Right lung (tissue), 5 donors: ENCODE measurements around the gene CPEB2. TPM values are rescaled to one million over a fixed set of nuclear protein-coding genes. Genes with fewer than 3 reads are reported as not detected.
A peak's percentile ranks its signal among the peaks of the same experiment; 100 is the strongest.
"Not testable (repeated sequence)": the region's sequence is repeated elsewhere in the genome, so short reads cannot be mapped to it uniquely, and the experiment has no call there.

Experiments used
- DNase-seq, 2 donors: peaks; one replicate each; pipeline ENCODE4 v3.0.0-alpha.2; 2013
- polyA plus RNA-seq, 5 donors: library from polyadenylated mRNA; unstranded; fragments of 120-200 nt; gene quantifications; one replicate each; pipeline versions ENCODE4 v1.2.1 to v1.2.3, GENCODE V29; 2013; ENCODE audit warnings: inconsistent platforms in 1 of 5, low replicate concordance in 1 of 5; ENCODE audit not compliant: insufficient read length in 5 of 5, insufficient read depth in 1 of 5

CPEB2 gene
- polyA plus RNA-seq, 5 donors, result 7.8 to 13.3 (median 10.9) TPM

- DNase-seq, result no peak
These were observed 40.4 kb downstream of the CPEB2 start for GRCh38 chr4:15042529-15043167.

- DNase-seq, result no peak
These were observed 40.9 kb downstream of the CPEB2 start for GRCh38 chr4:15043226-15043625.

GRCh38 chr4:15043922-15044321 is 41.6 kb downstream of the CPEB2 start:
- DNase-seq, result peak in 1 of 2 donors; percentile 13

- no peak for DNase-seq
These were observed 52.3 kb downstream of the CPEB2 start for GRCh38 chr4:15054541-15054940.

- DNase-seq, result no peak
These were observed 57.9 kb downstream of the CPEB2 start for GRCh38 chr4:15060213-15060612.

GRCh38 chr4:15063341-15063740 is 61.1 kb downstream of the CPEB2 start:
- DNase-seq, result no peak

- DNase-seq, result no peak
These were observed 63.2 kb downstream of the CPEB2 start for GRCh38 chr4:15065516-15065915.

GRCh38 chr4:15066140-15066539 is 63.9 kb downstream of the CPEB2 start:
- no peak for DNase-seq

- no peak for DNase-seq
These were observed 66.0 kb downstream of the CPEB2 start for GRCh38 chr4:15068298-15068697.

- no peak for DNase-seq
These were observed 73.6 kb downstream of the CPEB2 start for GRCh38 chr4:15075875-15076274.

GRCh38 chr4:15077969-15078368 is 75.7 kb downstream of the CPEB2 start:
- DNase-seq, result no peak

GRCh38 chr4:15078682-15079642 is 76.7 kb downstream of the CPEB2 start:
- DNase-seq, result no peak

- no peak for DNase-seq
These were observed 82.5 kb downstream of the CPEB2 start for GRCh38 chr4:15084780-15085179.

GRCh38 chr4:15085762-15086161 is 83.5 kb downstream of the CPEB2 start:
- not testable (repeated sequence) for DNase-seq

- DNase-seq, result not testable (repeated sequence)
These were observed 84.0 kb downstream of the CPEB2 start for GRCh38 chr4:15086259-15086658.

- DNase-seq, result no peak
These were observed 86.2 kb downstream of the CPEB2 start for GRCh38 chr4:15088394-15089035.

- no peak for DNase-seq
These were observed 87.7 kb downstream of the CPEB2 start for GRCh38 chr4:15089979-15090378.

GRCh38 chr4:15100380-15100779 is 98.1 kb downstream of the CPEB2 start:
- no peak for DNase-seq

GRCh38 chr4:15100994-15101695 is 98.9 kb downstream of the CPEB2 start:
- no peak for DNase-seq

GRCh38 chr4:15104825-15105224 is 102.5 kb downstream of the CPEB2 start:
- no peak for DNase-seq

- no peak for DNase-seq
These were observed 104.1 kb downstream of the CPEB2 start for GRCh38 chr4:15106399-15106798.

GRCh38 chr4:15109600-15109999 is 107.3 kb downstream of the CPEB2 start:
- DNase-seq, result no peak
